NB4 (cell line): ENCODE measurements around the gene CLEC7A.

ENCODE experiments used
- CTCF ChIP-seq: IDR thresholded peaks from one replicate; pipeline ENCODE4 v1.5.1; 2012; ENCODE audit warnings: low read depth, low read length
- POLR2A ChIP-seq: IDR thresholded peaks from 2 replicates; pipeline ENCODE4 v1.6.1; 2011; ENCODE audit warnings: mild to moderate bottlenecking; ENCODE audit not compliant: insufficient read length; ENCODE audit errors: extremely low read depth
- TF ChIP-seq, protein P1 (sequence below): IDR thresholded peaks from 2 replicates; pipeline ENCODE4 v1.6.1; 2011; ENCODE audit warnings: low read depth, low read length

DNA sequence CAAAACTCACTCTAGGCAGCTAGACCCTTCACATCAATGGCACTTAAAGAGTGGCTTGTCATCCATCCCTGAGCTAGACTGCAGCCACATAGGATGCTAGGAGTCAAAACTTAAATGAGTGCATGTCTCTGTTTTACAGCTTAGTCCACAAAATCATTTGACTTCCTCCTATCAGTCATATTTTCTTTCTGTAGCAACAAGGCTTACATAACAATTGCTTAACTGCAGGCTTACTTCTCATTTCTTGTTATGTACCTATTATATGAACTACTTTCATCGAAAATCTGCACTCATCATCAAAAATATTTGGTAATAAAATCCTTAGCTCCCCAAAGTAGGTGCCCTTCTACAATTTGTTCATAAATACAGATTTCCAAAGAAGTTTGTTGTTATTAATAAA lies 61.4 kb downstream of the CLEC7A start:
- TF ChIP-seq CTCF (no peak), POLR2A (no peak)
- TF ChIP-seq, protein P1, sequence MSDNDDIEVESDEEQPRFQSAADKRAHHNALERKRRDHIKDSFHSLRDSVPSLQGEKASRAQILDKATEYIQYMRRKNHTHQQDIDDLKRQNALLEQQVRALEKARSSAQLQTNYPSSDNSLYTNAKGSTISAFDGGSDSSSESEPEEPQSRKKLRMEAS = no peak
